ENCODE data around the gene PDE9A. TPM values are rescaled to one million over a fixed set of nuclear protein-coding genes. Genes with fewer than 3 reads are reported as not detected.

The PDE9A gene
- total RNA-seq, 1 donor from 2014 or later = 2.0 TPM

DNA sequence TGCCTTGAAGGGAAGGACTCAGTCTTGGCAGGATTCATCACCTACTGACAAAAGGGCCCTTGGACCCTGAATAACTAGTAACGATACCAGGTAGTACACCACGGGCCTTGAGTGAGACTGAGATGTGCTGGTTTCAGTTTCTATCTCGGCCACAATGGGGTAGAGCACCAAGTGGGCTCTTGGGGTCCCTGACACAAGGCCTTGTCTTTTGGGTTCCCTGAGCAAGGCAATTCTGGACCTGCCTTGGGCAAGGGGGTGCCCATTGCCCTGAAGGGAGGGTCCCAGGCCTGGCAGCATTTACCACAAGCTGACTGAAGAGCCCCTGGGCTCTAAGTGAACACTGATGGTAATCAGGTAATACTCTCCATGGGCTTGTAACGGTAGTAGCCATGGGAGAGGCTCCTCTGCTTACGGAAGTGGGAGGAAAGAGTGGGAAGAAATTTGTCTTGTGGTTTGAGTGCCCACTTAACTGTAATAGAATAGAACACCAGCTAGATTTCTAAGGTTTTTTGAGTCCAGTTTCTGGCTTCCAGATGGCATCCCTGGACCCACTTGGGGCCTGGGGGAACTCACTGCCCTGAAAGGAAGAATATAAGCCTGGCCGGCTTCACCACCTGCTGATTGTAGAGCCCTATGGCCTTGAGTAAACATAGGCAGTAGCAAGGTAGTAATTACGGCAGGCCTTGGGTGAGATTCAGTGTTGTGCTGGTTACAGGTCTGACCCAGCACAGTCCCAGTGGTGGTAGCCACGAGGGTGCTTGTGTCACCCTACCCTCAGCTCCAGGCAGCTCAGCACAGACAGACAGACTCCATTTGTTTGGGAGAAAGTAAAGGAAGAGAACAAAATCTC lies 167.4 kb downstream of the PDE9A start:
- DNase-seq (ENCODE audit: low read depth) = no peak
- H3K4me3 ChIP-seq (ENCODE audit: low read depth, low read length) = no peak overlapping the region
- TF ChIP-seq, protein P1, sequence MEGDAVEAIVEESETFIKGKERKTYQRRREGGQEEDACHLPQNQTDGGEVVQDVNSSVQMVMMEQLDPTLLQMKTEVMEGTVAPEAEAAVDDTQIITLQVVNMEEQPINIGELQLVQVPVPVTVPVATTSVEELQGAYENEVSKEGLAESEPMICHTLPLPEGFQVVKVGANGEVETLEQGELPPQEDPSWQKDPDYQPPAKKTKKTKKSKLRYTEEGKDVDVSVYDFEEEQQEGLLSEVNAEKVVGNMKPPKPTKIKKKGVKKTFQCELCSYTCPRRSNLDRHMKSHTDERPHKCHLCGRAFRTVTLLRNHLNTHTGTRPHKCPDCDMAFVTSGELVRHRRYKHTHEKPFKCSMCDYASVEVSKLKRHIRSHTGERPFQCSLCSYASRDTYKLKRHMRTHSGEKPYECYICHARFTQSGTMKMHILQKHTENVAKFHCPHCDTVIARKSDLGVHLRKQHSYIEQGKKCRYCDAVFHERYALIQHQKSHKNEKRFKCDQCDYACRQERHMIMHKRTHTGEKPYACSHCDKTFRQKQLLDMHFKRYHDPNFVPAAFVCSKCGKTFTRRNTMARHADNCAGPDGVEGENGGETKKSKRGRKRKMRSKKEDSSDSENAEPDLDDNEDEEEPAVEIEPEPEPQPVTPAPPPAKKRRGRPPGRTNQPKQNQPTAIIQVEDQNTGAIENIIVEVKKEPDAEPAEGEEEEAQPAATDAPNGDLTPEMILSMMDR (conservative IDR thresholded peaks at IDR 0.05; ENCODE audit: low read depth, low read length) = no peak

Other genes starting within 250 kb of the PDE9A start
- gene UBASH3A, start 249.7 kb upstream of the PDE9A start, total RNA-seq = not detected in 2 replicates
- gene RSPH1, start 157.4 kb upstream of the PDE9A start, total RNA-seq = 1.8 TPM in 1 of 2 replicates, not detected in the other
- gene SLC37A1, start 139.8 kb upstream of the PDE9A start, total RNA-seq = 16.4 and 21.7 TPM in 2 replicates
- 6.1 and 11.8 TPM in 2 replicates for gene WDR4, start 225.9 kb downstream of the PDE9A start, total RNA-seq
- 27.1 and 46.3 TPM in 2 replicates for gene NDUFV3, start 239.7 kb downstream of the PDE9A start, total RNA-seq

All from epithelial cell of proximal tubule (primary cell).